Transverse colon (tissue), 4 donors: ENCODE measurements around the gene IGSF3. TPM values are rescaled to one million over a fixed set of nuclear protein-coding genes. Genes with fewer than 3 reads are reported as not detected.

Experiments used
- DNase-seq: peaks from one replicate; pipeline ENCODE4 v3.0.0-alpha.2; 2019
- H3K27ac ChIP-seq, 4 donors: fragments of 200-600 bp; sonication (generic); 2 replicates each; pipeline ENCODE4 v1.5.1; 2016 to 2018; ENCODE audit warnings: inconsistent platforms in 4 of 4
- H3K27me3 ChIP-seq: fragments of 200-600 bp; sonication (generic); 2 replicates; pipeline ENCODE4 v1.5.1; 2017; ENCODE audit warnings: inconsistent platforms
- H3K36me3 ChIP-seq, 4 donors: fragments of 200-600 bp; sonication (generic); 2 replicates each; pipeline ENCODE4 v1.5.1; 2017 to 2019; ENCODE audit warnings: inconsistent platforms in 4 of 4
- H3K4me1 ChIP-seq, 4 donors: fragments of 200-600 bp; sonication (generic); 2 replicates each; pipeline ENCODE4 v1.5.1; 2017 to 2020; ENCODE audit warnings: inconsistent platforms in 4 of 4
- H3K4me3 ChIP-seq, 4 donors: fragments of 200-600 bp; sonication (generic); 1 replicate in 1 of 4; 2 replicates in 3 of 4; pipeline versions ENCODE4 v1.5.1 to v1.6.1; 2017 to 2019; ENCODE audit warnings: inconsistent platforms in 4 of 4
- H3K9me3 ChIP-seq, 2 donors: fragments of 200-600 bp; sonication (generic); 2 replicates each; pipeline ENCODE4 v1.5.1; 2017 to 2019; ENCODE audit warnings: inconsistent platforms in 2 of 2
- EP300 ChIP-seq: sonication (generic); formaldehyde crosslinking; IDR thresholded peaks from one replicate; pipeline ENCODE4 v1.6.1; 2017; ENCODE audit warnings: antibody characterized with exemption, low read depth
- POLR2A ChIP-seq: fragments of 450-650 bp; IDR thresholded peaks from one replicate; pipeline ENCODE4 v1.6.1; 2016; ENCODE audit warnings: antibody characterized with exemption, mild to moderate bottlenecking, moderate library complexity
- POLR2AphosphoS5 ChIP-seq, 3 donors: sonication (generic); formaldehyde crosslinking; IDR thresholded peaks; one replicate each; pipeline ENCODE4 v1.6.1; 2016; ENCODE audit warnings: antibody characterized with exemption in 3 of 3
- WGBS, 2 donors: methylation state at CpG; one replicate each; pipeline ENCODE4 v1.1.5; 2018; ENCODE audit warnings: low coverage in 1 of 2; 5-methylcytosine and 5-hydroxymethylcytosine counted together
- in situ Hi-C, 4 donors: fragments of 200-750 bp; cut with MboI; loops; one replicate each; pipeline versions ENCODE4 v1.15.0 to v1.15.1; 2017; ENCODE audit warnings: low sequenced_read_pairs in 3 of 4, low pct_ligation_motif_present in 1 of 4, low pct_unique_long_range_greater_than_20kb in 1 of 4
- intact Hi-C: fragments of 100-400 bp; cut with DNase I; formaldehyde crosslinking; loops from one replicate; pipeline ENCODE4 v1.15.1; 2023; ENCODE audit warnings: low total_unique reads
- total RNA-seq, 4 donors: library from RNA; depleted of rRNA; stranded (reverse); fragments of >200 nt; gene quantifications; one replicate each; pipeline ENCODE4 v1.1.0, GENCODE V29; 2016
- TF ChIP-seq, protein P1 (sequence below), 5 experiments: fragments of 200-600 bp in 3 of 5; fragments of 450-650 bp in 2 of 5; sonication (generic) in 3 of 5; IDR thresholded peaks; 1 replicate in 2 of 5; 2 replicates in 3 of 5; pipeline ENCODE4 v1.5.1; 2016 to 2017; ENCODE audit warnings: antibody characterized with exemption in 5 of 5, inconsistent platforms in 3 of 5, mild to moderate bottlenecking in 2 of 5, moderate library complexity in 1 of 5

The IGSF3 gene
- total RNA-seq, 4 donors from 2014 or later: 36.7 to 75.8 (median 56.9) TPM

DNA sequence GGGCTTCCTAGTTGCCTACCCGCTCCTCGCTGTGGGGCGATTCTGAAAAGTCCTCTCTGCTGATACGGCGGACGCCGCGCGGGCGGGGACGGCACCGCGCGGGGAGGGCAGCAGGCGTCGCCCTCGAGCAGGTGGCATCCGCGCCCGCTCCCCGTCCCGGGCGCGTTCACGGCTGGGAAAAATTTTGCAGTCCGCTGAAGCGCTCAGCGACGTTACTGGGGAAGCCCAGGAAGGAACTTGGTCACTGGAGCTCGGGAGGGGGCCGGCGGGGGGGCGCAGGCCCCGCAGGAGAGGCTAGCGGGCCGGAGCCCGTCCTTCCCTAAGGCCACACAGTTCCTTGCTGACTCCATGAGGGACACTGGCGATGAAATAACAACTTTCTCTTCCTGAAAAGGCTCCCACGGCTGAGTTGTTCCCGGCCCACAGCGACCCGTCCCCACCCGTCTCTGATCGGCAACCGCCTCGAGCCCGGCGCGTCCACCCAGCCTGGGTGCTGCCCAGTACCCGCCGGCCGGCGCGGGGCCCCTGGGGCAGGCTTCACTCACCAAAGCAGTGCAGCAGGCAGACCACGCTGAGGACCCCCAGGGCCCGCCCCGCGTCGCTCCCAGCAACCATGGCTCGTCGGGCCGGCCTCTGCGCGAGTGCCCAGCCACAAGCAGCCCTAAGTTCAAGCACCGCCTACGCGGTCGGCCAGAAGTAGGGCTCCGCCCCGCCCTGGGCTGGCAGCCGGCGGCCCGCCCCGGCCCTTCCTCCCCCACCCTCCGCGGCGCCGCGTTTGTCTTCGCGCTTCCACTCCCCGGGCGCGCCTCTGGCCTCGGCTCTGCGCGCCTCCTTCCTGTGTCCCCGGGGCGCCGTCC lies 96.9 kb downstream of the IGSF3 start, which contains the start of gene CD58:
CD58 (minus strand) TSS at position 669 of the 857 bp plus-strand sequence; CDS start at position 615, 54 bp downstream.
- Histone ChIP-seq H3K27ac (peak within 1 kb of the TSS; percentile 96 to 99 (median 98)), H3K9me3 (no peaks in the 10 kb centered on the region), H3K27me3 (no peaks in the 10 kb centered on the region), H3K4me1 (peaks cover 0 to 37% (median 19%) of the 10 kb centered on the region in 4 donors), H3K4me3 (peak within 1 kb of the TSS; percentile 51 to 83 (median 67)), H3K36me3 (no peaks in the 10 kb centered on the region)
- WGBS, 2 donors: 0% methylated on average over 71 of the region's 90 CpGs; no CpG with 5 or more reads in 1 of the 2 donors
- in situ Hi-C loops: no loop called here
- DNase-seq: peak; percentile 93
- intact Hi-C loops: loop anchor here (10.0 kb wide), 1 partner anchor 484 kb away; no protein-coding TSS in a partner anchor
- TF ChIP-seq POLR2AphosphoS5 (IDR thresholded peaks at IDR 0.05): peak; percentile 83 to 92 (median 91)
- TF ChIP-seq, protein P1, sequence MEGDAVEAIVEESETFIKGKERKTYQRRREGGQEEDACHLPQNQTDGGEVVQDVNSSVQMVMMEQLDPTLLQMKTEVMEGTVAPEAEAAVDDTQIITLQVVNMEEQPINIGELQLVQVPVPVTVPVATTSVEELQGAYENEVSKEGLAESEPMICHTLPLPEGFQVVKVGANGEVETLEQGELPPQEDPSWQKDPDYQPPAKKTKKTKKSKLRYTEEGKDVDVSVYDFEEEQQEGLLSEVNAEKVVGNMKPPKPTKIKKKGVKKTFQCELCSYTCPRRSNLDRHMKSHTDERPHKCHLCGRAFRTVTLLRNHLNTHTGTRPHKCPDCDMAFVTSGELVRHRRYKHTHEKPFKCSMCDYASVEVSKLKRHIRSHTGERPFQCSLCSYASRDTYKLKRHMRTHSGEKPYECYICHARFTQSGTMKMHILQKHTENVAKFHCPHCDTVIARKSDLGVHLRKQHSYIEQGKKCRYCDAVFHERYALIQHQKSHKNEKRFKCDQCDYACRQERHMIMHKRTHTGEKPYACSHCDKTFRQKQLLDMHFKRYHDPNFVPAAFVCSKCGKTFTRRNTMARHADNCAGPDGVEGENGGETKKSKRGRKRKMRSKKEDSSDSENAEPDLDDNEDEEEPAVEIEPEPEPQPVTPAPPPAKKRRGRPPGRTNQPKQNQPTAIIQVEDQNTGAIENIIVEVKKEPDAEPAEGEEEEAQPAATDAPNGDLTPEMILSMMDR (IDR thresholded peaks at IDR 0.05): peak; percentile 64 to 85 (median 78)
- peak; percentile 88 for TF ChIP-seq POLR2A
- no peak for TF ChIP-seq EP300

DNA sequence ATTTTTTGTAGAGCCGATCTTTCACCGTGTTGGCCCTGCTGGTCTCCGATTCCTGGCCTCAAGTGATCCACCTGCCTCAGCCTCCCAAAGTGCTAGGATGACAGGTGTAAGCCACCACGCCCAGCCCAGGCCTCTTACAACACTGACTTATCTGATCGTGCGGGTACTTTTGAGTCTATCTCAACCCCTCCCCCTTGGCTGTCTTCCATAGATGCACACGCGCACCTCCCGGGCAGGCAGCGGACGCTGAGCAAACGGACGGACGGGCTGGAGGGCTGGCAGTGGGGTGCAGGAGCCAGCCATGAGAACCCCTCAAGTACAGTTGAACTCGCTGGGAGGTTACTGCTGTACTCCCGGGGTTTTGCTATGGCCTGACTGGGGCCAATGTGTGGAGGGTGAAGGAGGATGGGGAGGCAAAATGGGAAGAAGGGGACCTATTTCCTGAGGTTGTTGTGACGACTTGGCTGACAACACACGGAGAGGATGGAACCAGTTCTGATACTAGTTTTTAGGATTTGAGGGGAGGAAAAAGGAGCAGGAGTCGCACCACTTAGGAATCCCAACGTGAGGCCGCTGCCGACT lies 97.7 kb downstream of the IGSF3 start:
- no peak for TF ChIP-seq EP300
- peaks cover 0 to 37% (median 19%) of the 10 kb centered on the region in 4 donors for H3K4me1 ChIP-seq
- no peaks in the 10 kb centered on the region for H3K9me3 ChIP-seq
- H3K27ac ChIP-seq: peak overlapping the region; percentile 96 to 99 (median 98)
- no peaks in the 10 kb centered on the region for H3K27me3 ChIP-seq
- DNase-seq: peak; percentile 80
- in situ Hi-C loops (loop anchor here in 1 of 4 donors (10.0 kb wide), 1 partner anchor 485 kb away; no protein-coding TSS in a partner anchor), intact Hi-C loops (loop anchor here (10.0 kb wide), 1 partner anchor 485 kb away; no protein-coding TSS in a partner anchor)
- peak overlapping the region; percentile 51 to 83 (median 67) for H3K4me3 ChIP-seq
- WGBS, 2 donors: 19% methylated on average over 22 of the region's 22 CpGs; no CpG with 5 or more reads in 1 of the 2 donors
- no peaks in the 10 kb centered on the region for H3K36me3 ChIP-seq

DNA sequence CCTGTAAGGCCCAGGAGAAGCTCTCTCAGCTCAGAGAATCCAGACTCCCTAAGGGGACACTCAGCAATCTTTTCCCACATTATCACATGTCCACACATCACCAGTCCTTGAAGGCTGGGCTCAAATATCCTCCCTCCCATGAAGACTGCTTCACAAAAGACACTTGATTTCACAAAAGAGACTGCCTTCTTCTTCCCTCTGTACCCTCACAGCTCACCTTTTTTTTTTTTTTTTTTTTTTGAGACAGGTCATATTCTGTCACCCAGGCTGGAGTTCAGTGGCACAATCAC lies 98.2 kb downstream of the IGSF3 start:
- H3K4me3 ChIP-seq: peak overlapping the region in 1 of 4 donors; percentile 83

DNA sequence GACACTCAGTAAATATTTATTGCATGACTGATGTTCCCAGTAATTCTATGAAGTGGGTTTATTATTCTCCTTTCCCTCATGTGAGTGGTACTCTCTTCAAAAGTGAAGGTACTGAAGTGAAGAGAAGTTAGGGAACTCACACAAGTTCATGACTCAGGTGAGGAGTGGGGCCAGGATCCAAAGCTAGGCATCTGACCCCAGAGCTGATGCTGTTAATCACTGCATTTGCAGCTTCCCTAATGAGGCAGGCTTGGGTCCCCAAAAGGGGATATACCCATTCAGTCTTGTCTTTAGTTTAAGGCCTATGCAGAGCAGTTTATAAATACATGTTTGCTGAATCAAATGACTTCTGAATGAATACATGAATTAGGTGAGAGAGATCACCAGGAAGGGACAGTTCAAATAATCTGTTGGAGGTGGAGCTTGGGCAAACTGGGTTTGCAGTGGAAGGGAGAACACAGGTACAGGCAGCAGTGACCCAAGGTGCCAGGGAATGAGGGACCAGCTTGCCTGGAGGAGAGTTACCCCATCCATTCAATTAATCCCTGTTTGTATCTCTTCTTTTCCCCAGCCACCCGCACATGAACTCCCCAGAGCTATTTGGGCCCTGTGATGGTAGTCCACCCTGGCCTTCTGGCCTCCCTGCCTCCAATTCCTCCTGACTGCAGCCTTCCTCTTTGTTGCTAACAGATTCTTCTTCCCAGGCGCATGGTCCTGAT lies 98.7 kb downstream of the IGSF3 start:
- H3K36me3 ChIP-seq: no peaks in the 10 kb centered on the region
- 90% methylated on average over 2 of the region's 2 CpGs; no CpG with 5 or more reads in 1 of the 2 donors for WGBS, 2 donors
- DNase-seq: no peak
- no peak overlapping the region for H3K27ac ChIP-seq
- in situ Hi-C loops: loop anchor here in 1 of 4 donors (10.0 kb wide), 1 partner anchor 486 kb away; no protein-coding TSS in a partner anchor
- H3K27me3 ChIP-seq: no peaks in the 10 kb centered on the region
- intact Hi-C loops: no loop called here
- no peak for TF ChIP-seq POLR2A
- H3K9me3 ChIP-seq: no peaks in the 10 kb centered on the region
- no peak overlapping the region for H3K4me3 ChIP-seq
- peaks cover 0 to 27% (median 19%) of the 10 kb centered on the region in 4 donors for H3K4me1 ChIP-seq

More for the DNA sequence above, 98.2 kb downstream of the IGSF3 start:
- Histone ChIP-seq H3K27me3 (no peaks in the 10 kb centered on the region), H3K9me3 (no peaks in the 10 kb centered on the region), H3K4me1 (peaks cover 0 to 31% (median 19%) of the 10 kb centered on the region in 4 donors), H3K36me3 (no peaks in the 10 kb centered on the region), H3K27ac (peak overlapping the region in 1 of 4 donors; percentile 98)
- intact Hi-C loops (no loop called here), in situ Hi-C loops (loop anchor here in 1 of 4 donors (10.0 kb wide), 1 partner anchor 485 kb away; no protein-coding TSS in a partner anchor)
- TF ChIP-seq EP300 (no peak), POLR2AphosphoS5 (IDR thresholded peaks at IDR 0.05) (no peak), POLR2A (no peak)
- TF ChIP-seq, protein P1 (IDR thresholded peaks at IDR 0.05): no peak
- DNase-seq: no peak
